GM20000 (cell line): ENCODE data around the gene GRHPR.

ENCODE experiments used
- DNase-seq: peaks from one replicate; pipeline ENCODE4 v3.0.0; 2012; ENCODE audit warnings: low spot score
- TF ChIP-seq, protein P1 (sequence below): IDR thresholded peaks from 2 replicates; pipeline ENCODE4 v1.5.1; 2012; ENCODE audit warnings: mild to moderate bottlenecking, control low read depth; ENCODE audit errors: extremely low read depth, missing control alignments

Gene GRHPR

DNA sequence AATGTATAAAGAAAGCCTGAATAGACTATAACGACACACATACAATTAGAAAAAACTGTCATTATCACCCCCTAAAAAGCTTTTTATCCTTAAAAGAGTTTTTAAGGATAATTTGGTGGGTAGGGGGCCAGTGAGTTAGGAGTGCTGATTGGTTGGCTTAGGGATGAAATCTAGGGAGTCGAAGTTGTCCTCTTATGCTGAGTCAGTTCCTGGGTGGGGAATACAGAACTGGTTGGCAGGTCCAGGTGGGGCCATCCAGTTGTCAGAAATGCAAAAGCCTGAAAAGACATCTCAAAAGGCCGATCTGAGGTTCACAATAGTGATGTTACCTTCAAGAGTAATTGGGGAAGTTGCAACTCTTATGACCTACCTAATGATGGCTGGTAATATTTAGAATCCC lies 29.1 kb downstream of the GRHPR start:
- DNase-seq, result no peak
- TF ChIP-seq, protein P1, sequence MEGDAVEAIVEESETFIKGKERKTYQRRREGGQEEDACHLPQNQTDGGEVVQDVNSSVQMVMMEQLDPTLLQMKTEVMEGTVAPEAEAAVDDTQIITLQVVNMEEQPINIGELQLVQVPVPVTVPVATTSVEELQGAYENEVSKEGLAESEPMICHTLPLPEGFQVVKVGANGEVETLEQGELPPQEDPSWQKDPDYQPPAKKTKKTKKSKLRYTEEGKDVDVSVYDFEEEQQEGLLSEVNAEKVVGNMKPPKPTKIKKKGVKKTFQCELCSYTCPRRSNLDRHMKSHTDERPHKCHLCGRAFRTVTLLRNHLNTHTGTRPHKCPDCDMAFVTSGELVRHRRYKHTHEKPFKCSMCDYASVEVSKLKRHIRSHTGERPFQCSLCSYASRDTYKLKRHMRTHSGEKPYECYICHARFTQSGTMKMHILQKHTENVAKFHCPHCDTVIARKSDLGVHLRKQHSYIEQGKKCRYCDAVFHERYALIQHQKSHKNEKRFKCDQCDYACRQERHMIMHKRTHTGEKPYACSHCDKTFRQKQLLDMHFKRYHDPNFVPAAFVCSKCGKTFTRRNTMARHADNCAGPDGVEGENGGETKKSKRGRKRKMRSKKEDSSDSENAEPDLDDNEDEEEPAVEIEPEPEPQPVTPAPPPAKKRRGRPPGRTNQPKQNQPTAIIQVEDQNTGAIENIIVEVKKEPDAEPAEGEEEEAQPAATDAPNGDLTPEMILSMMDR, result no peak

DNA sequence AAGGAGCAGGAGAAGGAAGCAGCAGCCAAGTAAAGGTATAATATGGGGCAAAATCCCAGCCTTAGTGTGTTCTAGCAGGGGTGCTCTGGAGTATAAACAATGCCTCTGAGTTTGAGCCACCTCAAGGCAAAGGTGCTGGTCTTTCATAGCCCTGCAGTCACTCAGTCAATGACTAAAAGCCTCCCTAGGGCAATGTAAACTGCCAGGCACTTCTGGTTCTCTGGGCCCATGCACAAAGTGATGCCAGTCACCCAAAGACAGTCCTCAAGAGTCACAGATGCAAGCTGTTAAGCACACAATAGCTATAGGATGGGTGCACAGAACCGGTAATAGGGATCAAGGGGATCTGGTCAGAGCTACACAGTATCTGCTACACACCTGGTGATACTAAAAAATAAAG lies 30.1 kb downstream of the GRHPR start:
- TF ChIP-seq, protein P1, result no peak

DNA sequence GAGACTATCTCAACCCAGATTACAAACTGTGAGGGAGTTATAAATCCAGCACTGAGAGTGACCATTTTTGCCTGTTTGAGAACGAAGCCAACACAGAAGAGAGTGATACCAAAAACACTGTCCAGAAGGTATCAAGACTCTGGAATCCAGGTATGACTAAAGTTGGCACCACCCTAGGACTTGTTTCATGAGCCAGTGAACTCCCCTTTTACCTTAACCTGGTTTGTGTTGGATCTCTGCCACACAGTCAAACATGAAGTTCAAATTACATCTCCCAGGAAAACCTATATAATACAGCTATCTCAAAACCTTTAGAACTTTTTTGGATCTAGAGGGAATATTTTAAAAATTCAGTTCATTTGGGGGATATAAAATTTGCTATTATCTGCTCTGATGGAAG lies 31.3 kb downstream of the GRHPR start:
- no peak for DNase-seq

More for the DNA sequence above, 30.1 kb downstream of the GRHPR start:
- no peak for DNase-seq

DNA sequence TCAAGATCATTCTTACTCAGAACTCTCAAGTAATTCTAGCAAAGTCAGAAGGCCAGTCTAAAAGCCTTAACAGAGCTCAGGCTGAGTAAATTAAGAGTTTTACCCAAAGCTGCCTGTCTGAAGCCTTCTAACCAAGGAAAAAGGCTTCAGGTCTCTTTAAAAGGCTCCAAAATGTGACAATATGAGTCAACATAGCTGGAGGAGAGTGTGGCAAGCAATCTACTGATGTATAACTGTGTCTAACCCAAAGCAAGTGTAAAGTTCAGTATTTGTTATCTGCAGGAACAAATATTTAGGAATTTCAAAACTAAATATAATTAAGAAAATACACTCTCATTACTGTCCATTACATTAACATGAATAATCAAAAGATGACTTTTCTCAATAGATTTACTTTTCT lies 31.7 kb downstream of the GRHPR start:
- TF ChIP-seq, protein P1, result no peak
- no peak for DNase-seq

More for the DNA sequence above, 31.3 kb downstream of the GRHPR start:
- TF ChIP-seq, protein P1, result no peak

DNA sequence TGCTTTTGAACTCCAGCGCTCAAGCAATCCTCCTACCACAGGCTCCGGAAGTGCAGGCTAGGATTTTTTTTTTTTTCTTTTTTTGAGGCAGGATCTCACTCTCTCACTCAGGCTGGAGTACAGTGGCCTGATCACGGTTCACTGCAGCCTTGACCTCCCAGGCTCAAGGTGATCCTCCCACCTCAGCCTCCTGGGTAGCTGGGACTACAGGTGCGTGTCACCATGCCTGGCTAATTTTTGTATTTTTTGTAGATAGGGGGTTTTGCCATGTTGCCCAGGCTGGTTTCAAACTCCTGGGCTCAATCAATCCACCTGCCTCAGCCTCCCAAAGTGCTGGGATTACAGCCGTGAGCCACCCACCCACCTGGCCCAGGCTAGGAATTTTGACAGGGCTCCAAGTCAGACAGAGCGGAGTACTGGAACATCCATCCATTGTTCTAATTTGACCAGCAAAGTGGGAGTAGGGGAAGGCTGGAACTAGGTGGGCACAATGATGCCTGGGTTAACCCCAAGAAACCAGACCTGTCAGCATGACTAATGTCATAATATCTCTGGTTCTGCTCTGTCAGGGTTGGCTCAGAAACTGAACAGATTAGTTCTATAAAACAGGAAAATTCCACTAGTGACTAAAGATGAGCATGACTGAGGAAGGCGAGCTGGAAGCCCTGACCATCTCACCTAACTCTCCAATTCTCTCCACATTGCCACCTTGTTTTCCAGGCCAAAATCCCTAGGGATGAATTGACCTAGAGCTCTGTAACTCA lies 33.6 kb downstream of the GRHPR start:
- no peak for DNase-seq
- TF ChIP-seq, protein P1, result no peak

DNA sequence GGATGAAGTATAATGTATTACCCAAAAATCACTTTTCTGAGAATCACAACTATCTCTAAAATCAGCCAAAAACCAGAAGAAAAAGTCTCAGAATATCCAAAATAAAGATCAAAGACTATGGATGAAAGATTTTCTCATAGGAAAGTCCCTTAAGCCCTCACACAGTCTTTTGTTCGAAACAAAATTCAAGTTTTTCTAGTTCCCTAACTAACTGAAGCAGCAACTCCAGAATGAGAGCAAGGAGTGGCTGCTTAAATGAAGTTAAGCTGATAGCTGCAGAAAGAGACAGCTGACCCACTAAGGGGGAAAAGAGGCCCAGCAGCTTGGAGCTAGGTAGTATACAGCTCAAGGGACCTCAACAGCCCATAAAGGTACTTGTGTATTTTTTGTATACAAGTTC lies 34.3 kb downstream of the GRHPR start:
- TF ChIP-seq, protein P1, result no peak
- no peak for DNase-seq

DNA sequence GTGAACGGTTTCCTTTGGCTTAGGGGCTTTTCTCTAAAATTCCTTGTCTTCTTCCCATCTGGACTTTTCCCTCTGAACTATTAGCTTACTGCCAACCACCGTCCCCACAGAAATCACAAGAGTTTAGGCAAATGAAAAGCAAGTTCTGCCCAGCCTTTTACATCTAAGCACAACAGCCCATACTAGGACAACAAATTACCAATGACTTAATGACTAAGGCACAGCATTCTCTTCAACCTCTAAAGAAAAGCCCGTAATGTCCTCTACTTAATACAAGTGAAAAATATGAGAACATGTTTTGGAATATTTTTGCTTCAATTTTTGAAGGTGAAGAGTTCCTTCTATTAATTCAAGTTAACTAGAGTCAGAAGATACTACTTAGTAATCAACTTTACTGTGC lies 41.5 kb downstream of the GRHPR start:
- TF ChIP-seq, protein P1, result no peak
- DNase-seq, result no peak
